ENCODE measurements around the gene RANBP3.

GRCh38 chr19:5890099-5890498, 87.8 kb downstream of the RANBP3 start:
- no peak for TF ChIP-seq CTCF (IDR thresholded peaks at IDR 0.05 in 2 of 3, conservative IDR thresholded peaks at IDR 0.05 in 1 of 3; ENCODE audit: borderline replicate concordance in 1 of 3, insufficient read depth in 1 of 3, low read depth in 2 of 3, low read length in 2 of 3)
- no peak for TF ChIP-seq POLR2AphosphoS5 (IDR thresholded peaks at IDR 0.05; ENCODE audit: low read depth, low read length)
- TF ChIP-seq CEBPB (IDR thresholded peaks at IDR 0.05; ENCODE audit: low read depth) = no peak
- no peak for TF ChIP-seq POLR2A (IDR thresholded peaks at IDR 0.05; ENCODE audit: borderline replicate concordance, extremely low read depth, insufficient read depth, insufficient read length)
- TF ChIP-seq ELF1 (IDR thresholded peaks at IDR 0.05; ENCODE audit: borderline replicate concordance, low read depth) = no peak
- no peak for TF ChIP-seq REST (IDR thresholded peaks at IDR 0.05; ENCODE audit: low read depth)

Measured in HCT116 (cell line).